ENCODE data around the gene FPR2.

- no peak for TF ChIP-seq POLR2A (IDR thresholded peaks at IDR 0.05)
- TF ChIP-seq, protein P1, sequence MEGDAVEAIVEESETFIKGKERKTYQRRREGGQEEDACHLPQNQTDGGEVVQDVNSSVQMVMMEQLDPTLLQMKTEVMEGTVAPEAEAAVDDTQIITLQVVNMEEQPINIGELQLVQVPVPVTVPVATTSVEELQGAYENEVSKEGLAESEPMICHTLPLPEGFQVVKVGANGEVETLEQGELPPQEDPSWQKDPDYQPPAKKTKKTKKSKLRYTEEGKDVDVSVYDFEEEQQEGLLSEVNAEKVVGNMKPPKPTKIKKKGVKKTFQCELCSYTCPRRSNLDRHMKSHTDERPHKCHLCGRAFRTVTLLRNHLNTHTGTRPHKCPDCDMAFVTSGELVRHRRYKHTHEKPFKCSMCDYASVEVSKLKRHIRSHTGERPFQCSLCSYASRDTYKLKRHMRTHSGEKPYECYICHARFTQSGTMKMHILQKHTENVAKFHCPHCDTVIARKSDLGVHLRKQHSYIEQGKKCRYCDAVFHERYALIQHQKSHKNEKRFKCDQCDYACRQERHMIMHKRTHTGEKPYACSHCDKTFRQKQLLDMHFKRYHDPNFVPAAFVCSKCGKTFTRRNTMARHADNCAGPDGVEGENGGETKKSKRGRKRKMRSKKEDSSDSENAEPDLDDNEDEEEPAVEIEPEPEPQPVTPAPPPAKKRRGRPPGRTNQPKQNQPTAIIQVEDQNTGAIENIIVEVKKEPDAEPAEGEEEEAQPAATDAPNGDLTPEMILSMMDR (IDR thresholded peaks at IDR 0.05) = no peak
- TF ChIP-seq EP300 (IDR thresholded peaks at IDR 0.05; ENCODE audit: low read depth) = no peak
Measured at GRCh38 chr19:51765086-51765485, 4.1 kb downstream of the FPR2 start.
